Muscle of arm (tissue), 12 donors: ENCODE measurements around the gene C8A. TPM values are rescaled to one million over a fixed set of nuclear protein-coding genes. Genes with fewer than 3 reads are reported as not detected.

Experiments used
- DNase-seq: peaks from one replicate; pipeline ENCODE4 v3.0.0-alpha.2; 2013
- polyA plus RNA-seq, 12 donors: library from polyadenylated mRNA; unstranded; fragments of 120-200 nt; gene quantifications; one replicate each; pipeline ENCODE4 v1.2.1, GENCODE V29; 2013; ENCODE audit not compliant: insufficient read length in 12 of 12

The C8A gene
- polyA plus RNA-seq, 12 donors = 0.47 TPM; not detected in 11

DNA sequence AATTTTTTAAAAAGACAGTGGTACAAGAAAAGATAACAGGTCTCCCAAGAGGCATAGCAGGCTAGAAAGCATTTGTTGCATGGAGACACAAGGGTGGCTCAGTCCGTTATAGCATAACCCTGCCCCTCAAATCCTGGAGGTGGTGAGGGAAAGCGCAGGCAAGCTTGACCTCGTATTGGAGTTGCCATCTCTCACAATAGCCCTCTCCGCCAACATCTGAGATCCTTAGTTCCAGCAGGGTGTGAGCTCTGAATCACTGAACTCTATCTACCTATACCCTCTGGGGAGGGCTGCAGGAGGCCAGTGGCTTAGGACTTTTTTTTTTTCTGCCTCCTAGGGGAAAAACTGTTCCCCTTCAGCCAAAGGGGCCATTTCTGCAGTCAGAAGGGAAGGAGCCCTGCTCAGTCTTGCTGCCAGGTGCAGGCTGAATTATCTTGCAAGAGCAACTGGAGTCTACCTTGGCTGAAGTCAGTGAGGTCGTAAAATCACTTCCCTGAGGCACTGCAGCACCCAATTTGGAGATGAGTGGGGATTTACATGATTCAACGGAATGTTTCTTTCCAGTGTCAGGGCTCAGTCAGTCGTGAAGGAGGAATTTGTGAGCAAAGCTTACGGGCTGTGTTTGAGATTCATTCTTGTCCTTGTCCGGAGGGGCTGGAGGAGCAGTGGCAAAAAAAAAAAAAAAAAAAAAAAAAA lies 17.2 kb upstream of the C8A start:
- DNase-seq = no peak

DNA sequence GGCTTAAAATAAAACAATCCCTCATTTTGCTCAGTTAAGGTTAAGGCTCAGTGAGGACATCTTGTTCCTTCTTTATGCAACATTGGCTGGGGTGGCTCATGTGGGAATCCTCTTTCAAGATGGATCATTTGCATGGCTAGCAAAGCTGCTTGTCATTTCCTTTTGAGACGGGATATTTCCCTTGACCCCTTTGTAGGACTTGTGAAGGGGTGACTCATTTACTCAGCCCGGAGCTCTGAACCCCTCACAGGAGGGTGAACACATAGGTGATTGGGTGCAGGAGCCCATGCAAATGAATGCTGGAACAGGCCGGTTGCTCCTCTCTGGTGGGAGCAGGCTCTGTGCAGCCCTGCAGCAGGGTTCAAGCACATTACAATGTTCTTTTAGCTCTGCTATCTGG lies 15.8 kb upstream of the C8A start:
- no peak for DNase-seq

DNA sequence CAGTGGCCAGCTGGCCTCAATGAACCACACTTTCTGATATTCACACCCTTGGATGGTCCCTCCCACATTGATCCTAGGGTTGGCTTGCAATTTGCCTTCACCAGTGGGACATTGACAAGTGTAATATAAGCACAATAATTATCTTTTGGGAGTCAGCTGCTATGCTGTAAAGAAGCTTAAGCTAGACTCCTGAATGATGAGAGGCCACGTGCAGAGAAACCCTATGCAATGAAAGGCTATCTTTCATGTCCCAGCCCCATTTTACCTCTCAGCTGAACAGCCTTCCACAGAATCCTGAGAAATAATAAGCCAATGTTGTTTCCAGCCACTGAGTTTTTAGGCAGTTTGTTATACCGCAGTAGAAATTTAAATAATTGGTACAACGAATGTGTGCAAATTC lies 11.1 kb upstream of the C8A start:
- no peak for DNase-seq

DNA sequence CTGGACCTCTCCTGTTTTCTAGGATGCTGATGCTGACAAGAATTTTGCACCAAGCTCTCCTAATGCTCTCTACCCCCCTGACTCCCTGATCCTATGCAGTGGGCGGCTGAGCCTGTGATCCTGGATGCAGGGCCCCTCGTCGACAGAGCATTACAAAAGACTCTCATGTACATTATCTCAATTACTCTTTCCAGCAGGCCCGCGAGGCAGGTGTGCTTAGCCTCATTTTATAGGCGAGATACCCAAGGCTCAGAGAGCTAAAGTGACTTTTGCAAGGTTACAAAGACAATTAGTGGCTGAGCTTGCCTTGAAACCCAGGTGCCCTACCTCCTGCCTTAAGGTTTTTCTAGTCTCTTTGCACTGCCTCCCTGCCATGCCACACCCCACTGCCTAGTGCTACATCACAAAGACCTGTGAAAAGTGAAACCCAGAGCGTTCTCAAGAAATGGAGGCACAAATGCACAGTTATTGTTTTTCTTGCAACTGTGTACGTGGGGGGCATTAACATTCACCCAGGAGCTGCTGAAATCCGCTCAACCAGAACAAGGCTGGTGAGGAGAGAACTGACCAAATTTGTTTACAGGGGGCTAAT lies 10.0 kb upstream of the C8A start:
- no peak for DNase-seq

DNA sequence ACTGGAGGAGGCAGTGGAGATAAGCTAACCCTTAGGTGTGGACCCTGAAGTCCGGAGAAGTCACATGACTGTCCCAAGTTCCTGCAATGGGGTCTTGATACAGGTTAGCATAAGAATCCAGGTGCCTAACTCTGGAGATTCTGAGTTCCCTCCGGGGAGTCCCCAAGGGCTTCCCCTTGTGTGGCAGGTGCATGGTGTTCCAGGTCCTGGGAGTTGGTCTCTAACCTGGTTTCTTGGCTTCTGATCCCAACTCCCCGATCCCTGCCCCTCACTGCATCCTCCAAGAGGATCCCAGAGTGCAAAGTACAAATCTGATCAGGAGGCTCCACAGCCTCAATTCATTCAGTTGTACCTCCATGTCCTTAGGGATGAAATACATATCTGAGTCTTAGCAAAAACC lies 9.3 kb upstream of the C8A start:
- DNase-seq = no peak

DNA sequence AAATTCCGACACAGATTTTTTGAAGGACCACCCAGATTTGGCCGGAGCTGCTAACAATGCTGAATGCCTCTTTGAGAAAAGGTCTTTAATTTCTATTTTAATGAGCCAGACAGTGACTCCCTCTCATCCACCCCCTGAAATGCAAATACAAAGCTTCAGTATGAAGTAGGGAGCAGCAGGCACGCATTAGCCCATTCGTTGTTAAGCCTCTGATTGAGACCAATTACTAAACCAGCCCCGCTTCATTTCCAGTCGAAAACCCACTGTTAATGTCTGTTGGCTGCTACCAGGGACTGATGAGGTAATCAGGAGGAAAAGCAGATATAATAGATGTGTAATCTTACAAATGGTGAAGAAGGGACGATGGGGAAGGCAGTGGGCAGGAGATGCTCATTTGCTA lies 4.8 kb upstream of the C8A start:
- no peak for DNase-seq

DNA sequence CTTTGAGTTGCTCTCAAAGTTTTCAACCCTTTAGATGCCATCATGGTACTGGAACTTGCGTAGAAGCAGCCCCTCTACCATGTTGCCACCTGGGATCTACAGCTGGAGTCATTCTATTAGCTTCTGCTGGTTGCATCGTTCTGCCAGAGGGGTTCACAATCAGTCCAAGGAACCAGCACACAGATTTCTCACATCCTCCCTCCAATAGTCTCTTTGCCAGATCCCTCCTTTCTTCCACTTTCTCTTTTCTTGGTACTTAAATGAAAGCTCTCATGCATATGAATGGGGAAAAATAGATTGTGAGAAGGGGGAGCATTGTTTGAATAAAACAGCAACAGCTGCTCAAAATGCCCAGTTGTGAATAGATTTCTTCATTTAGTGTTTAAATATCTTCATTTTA lies 4.2 kb upstream of the C8A start:
- no peak for DNase-seq

DNA sequence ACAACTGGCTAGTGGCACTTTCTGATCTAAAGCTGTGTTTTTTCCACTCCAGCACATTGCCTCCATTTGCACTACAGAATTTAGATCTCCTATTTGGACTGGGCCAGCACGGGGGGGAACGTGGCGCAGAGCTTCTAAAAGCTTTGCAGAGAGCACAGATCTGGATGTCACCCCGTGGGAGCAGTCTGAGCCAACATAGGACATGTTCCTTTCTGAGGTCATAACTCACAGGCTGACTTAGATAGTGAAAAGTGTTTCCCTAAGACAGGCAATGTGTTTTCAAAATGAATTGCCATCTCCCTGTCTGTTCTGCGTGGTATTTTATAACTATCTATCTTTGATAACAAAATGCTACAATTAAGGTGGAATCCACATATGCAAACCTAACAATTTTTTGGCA lies 3.7 kb upstream of the C8A start:
- DNase-seq = no peak

DNA sequence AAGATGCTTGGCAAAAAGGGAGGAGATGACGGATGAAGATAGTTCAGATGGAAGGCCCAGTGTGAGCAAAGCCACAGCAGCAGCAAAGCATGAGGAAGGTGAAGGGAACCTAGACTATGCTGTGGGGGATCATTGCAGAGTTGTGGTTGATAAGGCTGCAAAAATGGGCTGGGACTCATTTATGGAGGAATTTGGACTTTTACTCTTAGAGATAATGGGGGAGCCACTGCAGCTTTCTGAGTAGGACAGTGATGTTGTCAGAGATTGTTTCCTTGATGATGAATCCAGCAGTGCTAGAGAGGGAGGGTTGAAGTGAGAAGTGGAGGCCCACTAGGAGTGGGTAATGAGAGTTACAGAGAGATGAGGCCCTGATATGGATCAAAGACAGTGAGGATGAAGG lies 2.1 kb upstream of the C8A start:
- DNase-seq = no peak

DNA sequence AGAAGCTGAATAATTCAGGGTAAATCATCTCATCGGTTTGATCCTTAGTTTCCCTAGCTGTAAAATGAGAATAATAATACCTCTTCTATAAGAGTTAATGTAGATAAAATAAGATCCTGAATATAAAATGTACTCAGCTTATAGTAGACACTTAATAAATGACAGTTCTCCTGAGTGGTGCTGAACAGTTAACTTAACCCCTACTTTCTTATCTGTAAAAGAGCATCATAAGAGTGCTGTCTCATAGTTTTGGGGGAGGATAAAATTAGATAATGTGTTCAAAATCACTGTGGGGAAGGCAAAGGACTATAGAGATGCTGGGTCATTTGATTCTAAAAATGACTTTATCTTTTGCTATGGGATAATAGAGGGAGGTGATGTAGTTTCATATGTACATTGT lies 593 bp downstream of the C8A start:
- DNase-seq = no peak

DNA sequence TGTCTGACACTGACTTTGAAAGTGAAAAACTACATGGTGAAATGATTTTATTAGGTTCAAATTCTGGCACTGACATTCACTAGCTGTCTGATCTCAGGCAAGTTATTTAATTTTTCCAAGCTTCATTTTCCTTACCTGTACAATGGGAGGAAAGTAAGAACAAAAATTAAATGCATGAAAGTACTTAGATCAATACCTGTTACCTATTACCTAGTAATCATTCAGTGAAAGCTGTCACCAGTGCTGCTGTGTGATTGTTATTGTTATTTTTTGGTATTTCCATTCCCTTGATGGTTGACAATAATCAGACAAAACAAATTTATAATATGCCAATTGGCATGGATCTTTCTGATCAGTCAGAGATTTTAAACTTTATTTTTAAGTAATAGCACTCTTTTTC lies 1.6 kb downstream of the C8A start:
- DNase-seq = no peak

DNA sequence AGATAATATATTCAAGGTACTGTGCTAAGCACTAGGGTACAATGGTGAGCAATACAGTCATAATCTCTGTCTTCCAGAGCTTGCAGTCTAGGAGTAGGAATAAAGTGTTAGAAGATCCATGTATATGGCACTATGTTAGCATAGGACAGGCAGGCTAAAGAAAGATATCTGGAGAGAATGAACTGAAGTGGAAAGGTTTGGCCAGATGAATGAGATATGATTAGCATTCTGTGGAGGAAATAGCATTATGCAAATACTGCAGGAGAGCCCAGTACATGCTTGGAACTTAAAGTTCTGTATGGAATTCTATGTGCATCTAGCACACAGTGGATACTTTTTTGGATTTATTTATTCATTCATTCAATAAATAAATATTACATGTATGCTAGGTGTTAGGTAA lies 4.7 kb downstream of the C8A start:
- DNase-seq = no peak

DNA sequence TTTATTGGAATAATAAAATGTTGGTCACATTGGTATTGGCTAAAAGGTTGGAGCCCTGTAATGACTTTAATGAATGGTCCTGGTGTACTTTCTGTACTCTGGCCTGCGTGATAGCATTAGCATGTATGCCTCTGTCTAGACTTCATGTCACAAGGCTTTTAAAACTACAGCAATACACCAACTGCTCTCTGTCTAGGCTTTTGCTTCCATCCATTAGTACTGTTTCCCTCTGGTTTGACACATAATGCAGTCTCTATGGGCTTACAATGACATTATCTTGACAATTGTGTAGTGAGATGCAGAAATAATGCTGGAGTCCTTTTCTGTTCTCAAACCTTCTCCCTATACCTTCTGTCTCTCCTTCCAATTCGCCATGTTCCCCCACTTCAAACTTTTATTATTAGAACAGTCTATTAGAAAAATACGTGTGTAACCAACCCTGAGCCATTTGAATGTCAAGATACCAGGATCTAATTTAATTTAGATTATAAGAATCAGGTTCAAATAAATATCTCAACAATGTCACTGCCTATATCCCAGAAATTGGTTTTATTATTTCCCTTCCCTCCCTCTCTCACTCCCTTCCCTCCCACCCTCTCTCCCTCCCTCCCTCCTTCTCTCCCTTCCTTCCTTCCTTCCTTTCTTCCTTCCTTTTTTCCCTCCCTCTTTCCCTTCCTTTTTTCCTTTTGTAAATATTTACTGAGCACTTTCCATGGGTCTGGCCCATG lies 8.8 kb downstream of the C8A start:
- no peak for DNase-seq

DNA sequence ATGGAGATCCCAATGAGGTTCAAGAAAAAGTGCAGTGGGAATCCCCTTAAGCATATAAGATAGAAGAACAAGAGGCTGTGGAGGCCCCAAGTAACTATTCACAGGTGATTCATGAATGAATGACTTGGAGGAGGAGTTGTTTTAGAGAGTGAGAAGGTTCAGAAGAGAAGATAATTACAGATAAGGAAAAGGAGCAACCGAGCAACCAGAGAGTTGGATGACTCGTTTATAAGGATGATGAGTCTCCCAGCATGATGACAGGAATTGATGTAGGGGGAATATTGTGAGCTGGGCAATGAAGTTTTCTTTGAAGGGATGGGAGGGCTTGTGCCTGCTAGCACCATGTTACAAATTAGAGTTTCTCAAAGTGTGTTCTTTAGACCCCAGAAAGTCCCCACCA lies 9.8 kb downstream of the C8A start:
- no peak for DNase-seq

DNA sequence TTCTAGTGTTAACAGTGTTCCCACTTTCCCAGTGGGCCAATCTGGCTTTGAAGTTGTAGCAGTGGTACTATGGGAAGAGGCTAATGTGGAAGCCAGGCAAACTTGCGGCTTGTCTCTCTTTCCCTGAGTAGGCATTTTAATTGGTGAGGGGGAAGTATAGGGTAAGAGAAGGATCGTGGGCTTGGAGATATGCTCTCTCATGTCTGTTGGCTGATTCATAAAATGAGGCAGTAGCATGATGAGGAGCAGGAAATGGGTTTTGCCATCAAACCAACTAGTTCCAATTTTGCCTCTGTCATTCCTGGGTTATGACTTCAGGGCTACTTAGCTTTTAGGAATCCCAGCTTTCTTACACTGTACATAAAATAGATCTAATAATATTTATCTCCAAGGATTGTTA lies 12.1 kb downstream of the C8A start:
- no peak for DNase-seq

DNA sequence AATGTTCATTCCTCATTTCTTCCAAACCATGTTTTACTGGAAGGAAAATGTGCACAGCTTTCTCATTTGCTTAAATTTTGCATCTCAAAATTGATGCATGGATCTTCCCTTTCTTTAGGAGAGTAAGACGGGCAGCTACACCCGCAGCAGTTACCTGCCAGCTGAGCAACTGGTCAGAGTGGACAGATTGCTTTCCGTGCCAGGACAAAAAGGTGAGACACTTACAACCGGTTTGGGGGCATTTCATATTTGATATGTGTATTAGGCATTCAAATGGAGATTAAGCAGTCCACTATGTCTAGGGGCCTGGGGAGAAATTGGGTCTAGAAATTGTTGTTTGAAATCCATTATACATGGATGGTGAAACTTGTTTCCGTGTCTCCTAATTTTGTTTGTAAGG lies 12.9 kb downstream of the C8A start:
- no peak for DNase-seq

DNA sequence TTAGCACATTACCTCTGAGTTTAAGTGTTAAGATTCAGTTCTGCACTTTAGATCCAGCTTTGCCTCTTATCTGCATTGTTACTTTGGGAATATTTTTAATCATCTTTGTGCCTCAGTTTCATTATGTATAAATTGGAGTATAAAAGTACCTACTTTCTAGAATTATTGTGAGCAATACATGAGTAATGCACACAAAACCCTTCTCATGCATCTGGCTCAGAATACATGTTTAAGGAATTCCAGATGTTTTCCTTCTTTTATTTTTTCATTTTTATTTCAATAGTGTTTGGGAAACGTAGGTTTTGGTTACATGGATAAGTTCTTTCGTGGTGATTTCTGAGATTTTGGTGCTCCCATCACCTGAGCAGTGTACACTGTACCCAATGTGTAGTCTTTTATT lies 14.2 kb downstream of the C8A start:
- DNase-seq = no peak

DNA sequence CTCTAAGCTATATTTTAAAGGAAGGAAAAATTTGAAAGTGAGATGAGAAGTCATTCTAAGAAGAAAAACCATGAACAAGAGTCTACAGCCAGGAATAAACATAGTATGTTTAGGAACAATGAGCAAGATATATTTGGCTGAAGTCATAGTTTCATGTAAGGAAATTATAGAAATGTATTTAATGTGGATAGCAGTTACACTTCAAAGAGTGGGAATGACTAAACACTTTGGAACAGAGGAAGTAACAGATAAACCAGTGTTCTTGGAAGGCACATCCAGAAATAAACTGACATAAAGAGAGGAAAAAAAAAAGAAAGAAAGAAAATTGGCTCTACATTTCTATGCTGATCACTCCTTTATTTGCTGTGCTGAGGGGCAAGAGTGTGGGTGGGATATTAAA lies 18.0 kb downstream of the C8A start:
- DNase-seq = no peak

DNA sequence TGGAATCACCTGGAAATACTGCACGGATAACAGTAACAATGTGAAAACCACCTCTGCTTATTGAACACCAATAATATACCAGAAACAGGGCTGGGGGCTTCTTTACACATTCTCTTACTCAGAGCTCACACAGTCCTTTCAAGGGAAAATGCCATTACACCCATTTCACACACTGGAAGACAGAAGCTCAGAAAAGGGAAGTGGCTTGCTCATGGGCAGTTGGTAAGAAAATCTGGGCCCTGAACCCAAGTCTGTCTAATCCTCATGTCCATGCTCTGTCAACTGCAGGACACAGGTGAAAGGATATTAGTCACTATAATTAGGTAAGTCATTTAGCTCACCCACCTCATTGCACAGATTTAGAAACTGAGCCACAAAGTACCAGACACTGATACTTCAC lies 18.6 kb downstream of the C8A start:
- no peak for DNase-seq

DNA sequence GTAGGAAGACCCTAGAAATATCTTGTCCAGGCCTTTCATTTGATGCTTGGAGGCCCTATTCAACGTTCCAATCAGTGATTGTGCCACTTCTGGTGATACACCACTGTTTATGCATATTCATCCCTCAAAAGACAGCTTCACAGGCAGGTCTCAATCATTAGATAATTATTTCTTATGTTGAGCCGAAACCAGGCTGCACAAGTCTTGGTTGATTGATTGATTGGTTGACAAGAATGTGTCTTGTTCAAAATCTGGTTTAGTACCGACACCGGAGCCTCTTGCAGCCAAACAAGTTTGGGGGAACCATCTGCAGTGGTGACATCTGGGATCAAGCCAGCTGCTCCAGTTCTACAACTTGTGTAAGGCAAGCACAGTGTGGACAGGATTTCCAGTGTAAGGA lies 20.1 kb downstream of the C8A start:
- no peak for DNase-seq

DNA sequence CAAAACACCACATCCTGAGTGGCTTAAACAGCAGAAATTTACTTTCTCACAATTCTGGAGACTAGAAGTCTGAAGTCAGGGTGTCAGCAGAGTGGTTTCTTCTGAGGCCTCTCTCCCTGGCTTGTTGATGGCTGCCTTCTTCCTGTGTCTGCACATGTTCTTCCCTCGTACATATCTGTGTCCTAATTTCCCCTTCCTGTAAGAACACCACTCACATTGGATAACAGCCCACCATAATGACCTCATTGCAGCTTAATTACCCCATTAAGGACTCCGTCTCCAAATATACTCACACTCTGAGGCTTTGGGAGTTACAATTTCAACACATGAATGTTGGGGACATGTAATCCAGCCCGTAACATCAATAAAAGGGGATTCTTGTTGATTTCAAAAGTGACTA lies 23.4 kb downstream of the C8A start:
- DNase-seq = no peak

DNA sequence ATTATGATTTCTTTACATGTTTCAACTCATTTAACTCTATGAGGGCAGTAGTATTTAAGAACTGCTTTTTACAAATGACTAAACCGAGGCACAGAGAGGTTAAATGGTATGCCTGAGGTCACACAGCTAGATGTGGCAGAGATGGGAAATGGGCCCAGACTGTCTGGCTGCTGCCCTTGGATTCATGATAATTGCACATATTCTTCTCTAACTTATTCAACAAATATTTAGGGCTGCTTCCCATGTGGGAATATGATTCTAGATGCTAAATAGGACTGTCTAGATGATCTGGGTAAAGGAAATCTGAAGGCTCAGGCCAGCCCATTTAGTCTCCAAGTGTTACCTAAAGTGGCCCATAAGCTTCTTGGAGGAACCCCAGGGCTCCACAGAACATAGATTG lies 26.2 kb downstream of the C8A start:
- no peak for DNase-seq

DNA sequence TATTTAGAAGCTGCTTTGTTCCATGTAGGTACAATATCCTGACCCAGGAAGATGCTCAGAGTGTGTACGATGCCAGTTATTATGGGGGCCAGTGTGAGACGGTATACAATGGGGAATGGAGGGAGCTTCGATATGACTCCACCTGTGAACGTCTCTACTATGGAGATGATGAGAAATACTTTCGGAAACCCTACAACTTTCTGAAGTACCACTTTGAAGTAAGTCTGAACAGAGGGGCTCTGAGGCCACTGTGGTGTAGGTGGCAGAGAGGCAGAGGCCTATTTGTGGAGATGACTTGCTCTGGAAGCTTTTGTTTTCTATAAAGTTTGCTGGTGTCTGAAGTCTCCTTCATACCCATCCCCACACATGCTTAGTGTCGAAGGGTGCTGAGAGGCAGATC lies 26.8 kb downstream of the C8A start:
- no peak for DNase-seq

DNA sequence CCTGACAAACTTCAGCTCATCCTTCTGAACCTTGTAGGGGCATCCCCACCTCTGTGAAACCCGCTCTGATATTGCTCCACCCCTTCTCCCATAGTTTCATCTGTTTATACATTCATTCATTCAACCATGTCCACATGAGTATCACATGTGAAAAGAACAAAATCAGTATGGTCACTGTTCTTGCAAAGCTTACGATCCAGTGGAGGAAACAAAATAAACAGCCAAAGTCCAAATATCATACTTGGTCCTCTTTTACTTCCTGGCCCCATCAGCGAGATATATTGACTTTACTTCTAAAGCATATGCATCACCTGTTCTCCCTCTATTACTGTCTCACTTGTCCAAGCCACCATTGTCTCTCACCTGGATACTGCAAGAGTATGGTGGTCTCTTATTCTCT lies 35.6 kb downstream of the C8A start:
- no peak for DNase-seq
